ENCODE measurements around the gene CNTD1. TPM values are rescaled to one million over a fixed set of nuclear protein-coding genes. Genes with fewer than 3 reads are reported as not detected.
A peak's percentile ranks its signal among the peaks of the same experiment; 100 is the strongest.

The CNTD1 gene
- total RNA-seq, 2 donors from 2014 or later = 1.4 to 7.7 TPM

- no peaks in the 10 kb centered on the region for H3K4me1 ChIP-seq (replicated peaks)
- H3K36me3 ChIP-seq = no peaks in the 10 kb centered on the region
- DNase-seq (ENCODE audit: low spot score) = no peak
- 68% methylated on average over 3 of the region's 3 CpGs for WGBS
- H3K27ac ChIP-seq = no peak overlapping the region
- H3K9me3 ChIP-seq = no peaks in the 10 kb centered on the region
- no peaks in the 10 kb centered on the region for H3K27me3 ChIP-seq (replicated peaks; ENCODE audit: insufficient read depth)
- no peak for TF ChIP-seq POLR2A (IDR thresholded peaks at IDR 0.05)
- intact Hi-C loops (cut with DNase I) = no loop called here
- H3K4me3 ChIP-seq = no peak overlapping the region
Observed at GRCh38 chr17:42754782-42755181, 43.9 kb upstream of the CNTD1 start.

GRCh38 chr17:42759982-42760651, 38.5 kb upstream of the CNTD1 start:
- no peaks in the 10 kb centered on the region for H3K4me1 ChIP-seq (replicated peaks)
- TF ChIP-seq POLR2AphosphoS5 (IDR thresholded peaks at IDR 0.05) (no peak), CTCF (IDR thresholded peaks at IDR 0.05) (no peak), POLR2A (IDR thresholded peaks at IDR 0.05) (no peak)
- no peaks in the 10 kb centered on the region for H3K9me3 ChIP-seq
- 60% methylated on average over 11 of the region's 11 CpGs for WGBS
- peak overlapping the region; percentile 14 to 53 for H3K27ac ChIP-seq
- no peaks in the 10 kb centered on the region for H3K27me3 ChIP-seq (replicated peaks; ENCODE audit: insufficient read depth)
- no peaks in the 10 kb centered on the region for H3K36me3 ChIP-seq
- DNase-seq (ENCODE audit: low spot score) = no peak
- intact Hi-C loops (cut with DNase I) = loop anchor here (10.0 kb wide), 1 partner anchor 175 kb away; no protein-coding TSS in a partner anchor
- peak overlapping the region; percentile 48 to 52 for H3K4me3 ChIP-seq

GRCh38 chr17:42760652-42761581, 37.7 kb upstream of the CNTD1 start, which contains the start of gene RAMP2:
RAMP2 (plus strand) TSS chr17:42761227; CDS start chr17:42761262, 35 bp downstream.
- intact Hi-C loops (cut with DNase I) = loop anchor here (10.0 kb wide), 1 partner anchor 176 kb away; no protein-coding TSS in a partner anchor
- Histone ChIP-seq H3K4me3 (peak within 1 kb of the TSS; percentile 48 to 52), H3K4me1 (replicated peaks) (no peaks in the 10 kb centered on the region), H3K36me3 (no peaks in the 10 kb centered on the region), H3K27ac (peak within 1 kb of the TSS; percentile 47 to 53), H3K9me3 (no peaks in the 10 kb centered on the region), H3K27me3 (replicated peaks; ENCODE audit: insufficient read depth) (no peaks in the 10 kb centered on the region)
- DNase-seq (ENCODE audit: low spot score) = no peak
- 4% methylated on average over 53 of the region's 92 CpGs for WGBS
- TF ChIP-seq POLR2A (IDR thresholded peaks at IDR 0.05) = no peak
- TF ChIP-seq CTCF (IDR thresholded peaks at IDR 0.05) = peak in 1 of 4 experiments; percentile 13

GRCh38 chr17:42761638-42762037, 37.0 kb upstream of the CNTD1 start:
- H3K27ac ChIP-seq = peak overlapping the region; percentile 47 to 53
- no peaks in the 10 kb centered on the region for H3K36me3 ChIP-seq
- no peak for DNase-seq (ENCODE audit: low spot score)
- H3K4me3 ChIP-seq = peak overlapping the region; percentile 48 to 52
- TF ChIP-seq POLR2A (IDR thresholded peaks at IDR 0.05) (no peak), CTCF (IDR thresholded peaks at IDR 0.05) (no peak), POLR2AphosphoS5 (IDR thresholded peaks at IDR 0.05) (no peak)
- no peaks in the 10 kb centered on the region for H3K9me3 ChIP-seq
- WGBS = 42% methylated on average over 12 of the region's 12 CpGs
- intact Hi-C loops (cut with DNase I) = loop anchor here (10.0 kb wide), 1 partner anchor 177 kb away; no protein-coding TSS in a partner anchor
- H3K4me1 ChIP-seq (replicated peaks) = no peaks in the 10 kb centered on the region
- H3K27me3 ChIP-seq (replicated peaks; ENCODE audit: insufficient read depth) = no peaks in the 10 kb centered on the region

GRCh38 chr17:42766124-42766523, 32.5 kb upstream of the CNTD1 start:
- no peak for DNase-seq (ENCODE audit: low spot score)
- Histone ChIP-seq H3K36me3 (no peaks in the 10 kb centered on the region), H3K4me1 (replicated peaks) (no peaks in the 10 kb centered on the region), H3K27ac (no peak overlapping the region), H3K4me3 (no peak overlapping the region), H3K9me3 (no peaks in the 10 kb centered on the region), H3K27me3 (replicated peaks; ENCODE audit: insufficient read depth) (no peaks in the 10 kb centered on the region)
- TF ChIP-seq POLR2A (IDR thresholded peaks at IDR 0.05) (no peak), CTCF (IDR thresholded peaks at IDR 0.05) (no peak), POLR2AphosphoS5 (IDR thresholded peaks at IDR 0.05) (no peak)
- 92% methylated on average over 6 of the region's 6 CpGs for WGBS
- intact Hi-C loops (cut with DNase I) = loop anchor here (10.0 kb wide), 1 partner anchor 181 kb away; no protein-coding TSS in a partner anchor

All from prostate gland (tissue), 2 donors.